ENCODE results near the gene LRFN2. TPM values are rescaled to one million over a fixed set of nuclear protein-coding genes. Genes with fewer than 3 reads are reported as not detected.

Gene LRFN2
- total and polyA plus RNA-seq, 2 of the 8 experiments (the other 6 are each of a cell fraction or from before 2014, with no cell fraction given) = 2.3 TPM

DNA sequence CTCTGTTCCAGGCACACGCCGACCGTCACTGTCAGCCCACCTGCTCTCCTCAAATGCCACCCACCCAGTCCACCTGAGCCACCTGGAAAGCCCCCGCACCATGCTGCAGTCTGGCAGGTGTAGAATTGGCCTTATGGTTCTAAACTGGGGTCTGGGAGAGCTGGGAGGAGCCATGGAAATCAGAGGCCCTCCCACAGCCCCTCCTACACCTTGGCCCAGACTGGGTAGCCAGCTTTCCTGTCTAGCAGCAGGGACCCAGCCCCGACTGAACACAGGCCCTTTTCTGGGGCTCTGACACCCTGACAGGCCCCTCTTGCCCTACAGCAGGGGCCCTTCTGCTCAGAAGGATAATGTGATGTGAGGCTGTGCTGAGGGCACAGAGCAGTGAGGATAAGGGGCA, 31.1 kb downstream of the LRFN2 start (continued):
- TF ChIP-seq, protein P1, sequence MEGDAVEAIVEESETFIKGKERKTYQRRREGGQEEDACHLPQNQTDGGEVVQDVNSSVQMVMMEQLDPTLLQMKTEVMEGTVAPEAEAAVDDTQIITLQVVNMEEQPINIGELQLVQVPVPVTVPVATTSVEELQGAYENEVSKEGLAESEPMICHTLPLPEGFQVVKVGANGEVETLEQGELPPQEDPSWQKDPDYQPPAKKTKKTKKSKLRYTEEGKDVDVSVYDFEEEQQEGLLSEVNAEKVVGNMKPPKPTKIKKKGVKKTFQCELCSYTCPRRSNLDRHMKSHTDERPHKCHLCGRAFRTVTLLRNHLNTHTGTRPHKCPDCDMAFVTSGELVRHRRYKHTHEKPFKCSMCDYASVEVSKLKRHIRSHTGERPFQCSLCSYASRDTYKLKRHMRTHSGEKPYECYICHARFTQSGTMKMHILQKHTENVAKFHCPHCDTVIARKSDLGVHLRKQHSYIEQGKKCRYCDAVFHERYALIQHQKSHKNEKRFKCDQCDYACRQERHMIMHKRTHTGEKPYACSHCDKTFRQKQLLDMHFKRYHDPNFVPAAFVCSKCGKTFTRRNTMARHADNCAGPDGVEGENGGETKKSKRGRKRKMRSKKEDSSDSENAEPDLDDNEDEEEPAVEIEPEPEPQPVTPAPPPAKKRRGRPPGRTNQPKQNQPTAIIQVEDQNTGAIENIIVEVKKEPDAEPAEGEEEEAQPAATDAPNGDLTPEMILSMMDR (IDR thresholded peaks at IDR 0.05; ENCODE audit: control extremely low read depth in 1 of 3, insufficient read depth in 1 of 3, low read depth in 1 of 3, low read length in 3 of 3) = no peak
- TF ChIP-seq NANOG (IDR thresholded peaks at IDR 0.05; ENCODE audit: insufficient read depth, low read depth, low read length, poor library complexity, severe bottlenecking) = no peak
- TF ChIP-seq, protein P2, sequence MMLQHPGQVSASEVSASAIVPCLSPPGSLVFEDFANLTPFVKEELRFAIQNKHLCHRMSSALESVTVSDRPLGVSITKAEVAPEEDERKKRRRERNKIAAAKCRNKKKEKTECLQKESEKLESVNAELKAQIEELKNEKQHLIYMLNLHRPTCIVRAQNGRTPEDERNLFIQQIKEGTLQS (IDR thresholded peaks at IDR 0.05; ENCODE audit: insufficient read depth, low read depth, low read length) = no peak

All from H1 (cell line).